ENCODE results near the gene TMEM14A.
A peak's percentile ranks its signal among the peaks of the same experiment; 100 is the strongest.
"Not testable (repeated sequence)": the region's sequence is repeated elsewhere in the genome, so short reads cannot be mapped to it uniquely, and the experiment has no call there.

The TMEM14A gene

DNA sequence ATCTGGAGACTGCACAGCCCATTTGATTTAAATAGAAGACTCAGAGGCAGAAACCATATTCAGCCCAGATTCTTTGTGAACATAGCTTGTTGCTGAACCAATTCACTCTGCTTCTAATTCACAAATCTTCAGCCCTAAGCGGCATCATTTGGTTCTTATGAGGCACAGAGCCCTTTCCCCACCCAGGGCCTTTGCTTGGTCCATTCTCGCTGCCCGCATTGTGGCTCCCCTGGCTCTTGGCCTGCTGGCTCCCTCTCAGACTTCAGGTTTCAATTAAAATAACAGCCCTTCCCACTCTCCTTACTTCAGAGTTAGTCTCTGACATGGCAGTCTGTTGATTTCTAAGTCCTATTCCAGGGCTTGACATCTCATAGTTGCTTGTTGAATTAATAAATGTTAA is 9.4 kb upstream of the TMEM14A start:
- DNase-seq, result no peak

DNA sequence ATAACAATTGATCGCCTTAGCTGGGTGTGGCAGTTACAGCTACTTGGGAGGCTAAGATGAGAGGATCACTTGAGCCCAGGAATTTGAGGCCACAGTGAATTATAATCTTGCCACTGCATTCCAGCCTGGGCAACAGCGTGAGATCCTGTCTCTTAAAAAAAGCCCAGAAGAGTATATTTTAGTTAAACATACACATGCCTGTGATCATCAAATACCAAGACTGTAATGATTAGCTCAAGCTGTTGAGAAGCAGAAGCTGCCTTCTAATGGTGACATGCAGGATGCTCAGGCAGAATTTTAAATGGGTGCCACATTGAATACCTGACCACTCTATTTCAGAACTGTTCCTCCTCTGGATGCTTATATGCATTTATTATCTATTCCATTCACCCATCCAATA is 8.9 kb upstream of the TMEM14A start:
- DNase-seq, result no peak

DNA sequence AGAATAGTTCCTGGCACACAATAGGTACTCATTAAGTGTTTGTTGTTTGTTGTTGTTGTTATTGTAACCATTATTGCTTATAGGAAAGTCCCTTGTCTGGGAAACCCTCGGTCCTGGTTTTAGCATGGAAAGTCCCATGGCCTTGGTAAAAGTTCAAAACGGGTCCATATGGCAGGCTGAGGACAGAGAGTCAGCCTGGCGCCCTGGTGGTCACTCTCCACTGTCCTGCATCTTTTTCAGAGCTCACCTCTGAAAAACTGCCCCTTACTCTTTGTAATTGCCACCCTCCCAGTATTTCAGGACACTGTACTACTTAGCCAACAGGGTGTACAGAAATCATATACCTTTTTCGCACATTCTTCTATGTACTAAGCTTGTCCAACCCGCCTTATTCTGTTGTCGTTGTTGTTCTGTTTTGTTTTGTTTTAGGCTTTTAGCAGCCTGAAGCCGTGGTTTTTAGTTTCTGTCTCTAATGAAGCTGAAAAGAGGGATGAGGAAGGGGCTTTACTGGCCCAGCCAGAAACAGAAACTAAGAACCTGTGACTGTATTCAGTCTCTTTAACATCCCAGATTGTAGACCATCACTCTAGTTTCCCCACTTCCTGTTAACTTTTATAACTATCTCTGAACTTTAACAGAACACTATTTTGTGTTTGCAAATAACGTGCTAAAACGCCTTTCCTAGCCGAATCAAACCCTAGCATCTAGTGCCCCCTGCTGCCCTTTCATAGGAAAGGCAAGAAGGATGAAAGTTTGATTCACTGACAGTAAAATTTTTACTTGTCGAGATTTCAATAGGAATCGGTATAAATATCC is 7.6 kb upstream of the TMEM14A start:
- DNase-seq, result peak in 6 of 14 donors; percentile 12 to 65 (median 24)

DNA sequence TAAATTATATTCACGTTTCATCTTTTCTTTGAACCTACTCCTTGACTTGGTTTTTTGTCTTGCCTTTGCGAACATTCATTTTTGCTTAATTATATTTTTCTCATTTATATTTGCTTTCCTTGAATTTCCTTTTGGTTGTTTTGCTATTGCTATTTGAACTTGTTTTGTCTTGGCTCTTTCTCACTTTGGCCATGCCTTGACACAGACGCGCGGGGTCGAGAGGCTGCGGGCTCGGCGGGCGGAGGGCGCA is 7.1 kb upstream of the TMEM14A start:
- DNase-seq, result no peak

DNA sequence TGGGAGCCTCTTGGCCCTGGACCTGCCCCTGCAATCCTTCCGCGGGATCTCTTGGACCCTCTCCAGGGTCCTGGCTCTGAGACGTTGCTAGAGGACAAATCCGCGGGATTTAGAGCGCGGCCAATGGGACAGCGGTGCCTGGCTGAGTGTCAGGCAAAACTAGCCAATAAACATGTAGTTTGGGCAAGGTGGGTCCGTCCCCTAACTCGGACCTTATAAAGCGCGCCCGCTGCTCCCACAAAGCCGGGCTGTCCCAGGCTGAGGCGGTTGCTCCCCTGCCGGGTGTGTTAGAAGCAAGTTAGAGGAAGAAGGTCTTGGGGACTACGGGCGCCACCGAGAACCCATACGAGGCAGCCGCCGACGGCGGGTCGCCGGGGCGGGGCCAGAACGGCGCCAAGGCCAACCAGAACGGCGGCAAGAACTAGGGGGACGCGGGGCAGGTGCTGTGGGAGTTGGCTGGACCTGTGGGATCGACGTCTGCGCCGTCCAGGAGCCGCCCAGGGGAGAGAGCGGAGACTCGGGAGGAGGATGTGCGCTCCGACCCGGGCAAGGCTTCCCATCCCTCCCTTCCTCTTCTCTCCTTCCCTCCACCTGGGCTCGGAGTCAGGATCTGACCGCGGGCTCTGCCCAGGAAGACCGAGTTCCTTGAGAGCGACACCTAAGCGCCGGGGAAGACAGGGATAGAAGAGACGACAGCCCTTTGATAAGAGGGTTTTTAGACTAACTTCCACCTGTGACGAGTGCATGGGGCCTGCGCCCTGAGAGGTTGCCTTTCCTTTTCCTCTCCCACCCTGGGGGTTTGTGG is 6.5 kb upstream of the TMEM14A start:
- peak; percentile 28 to 87 (median 76) for DNase-seq

DNA sequence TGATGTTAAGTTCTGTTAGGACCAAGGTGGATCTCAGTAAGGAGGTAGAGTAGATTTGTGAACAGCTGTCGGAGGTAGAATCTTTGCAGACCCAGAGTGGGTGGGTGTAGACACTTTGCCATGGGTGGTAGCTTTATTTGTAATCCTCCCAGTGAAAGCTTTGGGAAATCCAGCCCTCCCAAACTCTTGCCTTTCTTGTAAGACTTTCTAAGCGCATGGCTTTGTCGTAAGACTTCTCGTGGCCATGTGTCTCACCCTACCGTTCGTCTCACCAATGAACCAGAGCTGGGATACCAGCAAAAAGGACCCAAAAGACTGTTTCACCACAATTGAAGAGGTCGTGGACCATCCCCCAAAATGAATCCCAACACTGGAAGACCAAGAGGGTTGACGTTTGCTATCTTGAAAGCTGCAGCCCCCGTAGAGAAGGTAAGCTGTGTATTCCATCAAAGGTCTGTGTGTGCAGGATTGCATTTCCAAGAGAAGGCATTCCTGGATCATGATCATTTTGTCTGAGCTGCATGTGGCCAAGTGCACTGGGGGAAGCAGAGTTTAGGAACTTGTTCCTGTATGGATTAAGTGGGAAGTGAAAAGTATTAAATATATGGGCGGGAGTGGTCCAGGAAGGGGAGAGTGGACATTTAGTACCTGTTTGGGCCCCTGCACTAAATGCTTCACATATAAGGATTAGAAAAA is 5.8 kb upstream of the TMEM14A start:
- DNase-seq, result no peak

DNA sequence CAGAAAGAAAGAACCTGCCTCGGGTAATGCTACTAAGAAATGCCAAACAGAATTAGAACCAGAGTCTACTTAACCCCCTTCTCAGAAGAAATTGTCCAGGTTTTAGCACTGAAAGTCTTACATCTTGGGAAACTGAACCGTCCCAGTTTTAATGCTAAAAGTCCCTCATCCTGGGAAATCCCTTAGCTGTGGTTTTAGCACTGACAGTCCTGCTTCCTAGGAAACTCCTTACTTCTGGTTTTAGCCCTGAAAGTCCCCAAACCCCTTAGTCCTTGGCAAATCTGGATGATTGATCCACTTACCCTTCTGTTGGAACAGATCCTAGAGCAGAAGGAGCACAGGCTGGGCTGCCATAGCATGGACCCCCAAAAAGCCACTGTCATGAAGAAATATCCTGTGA is 4.8 kb upstream of the TMEM14A start:
- no peak for DNase-seq

DNA sequence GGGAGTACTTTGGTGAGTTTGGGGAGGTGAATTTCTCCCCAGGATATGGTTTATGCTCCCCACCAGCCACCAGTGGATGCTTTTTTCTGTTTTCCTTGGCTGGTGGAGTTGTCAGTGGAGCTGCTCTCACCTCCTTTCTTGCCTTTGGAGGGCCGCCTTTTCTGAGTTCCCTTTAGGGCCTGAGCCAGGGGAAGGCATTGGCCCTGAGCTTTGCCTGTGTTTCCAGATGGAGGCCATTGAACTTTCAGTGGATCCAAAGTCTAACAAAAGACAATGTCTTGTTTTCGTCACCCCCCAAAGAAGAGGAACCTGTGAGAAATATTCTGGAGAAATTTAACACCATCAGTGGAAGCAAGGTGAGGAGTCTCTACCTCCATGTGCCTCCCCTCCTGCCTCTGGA is 4.4 kb upstream of the TMEM14A start:
- no peak for DNase-seq

DNA sequence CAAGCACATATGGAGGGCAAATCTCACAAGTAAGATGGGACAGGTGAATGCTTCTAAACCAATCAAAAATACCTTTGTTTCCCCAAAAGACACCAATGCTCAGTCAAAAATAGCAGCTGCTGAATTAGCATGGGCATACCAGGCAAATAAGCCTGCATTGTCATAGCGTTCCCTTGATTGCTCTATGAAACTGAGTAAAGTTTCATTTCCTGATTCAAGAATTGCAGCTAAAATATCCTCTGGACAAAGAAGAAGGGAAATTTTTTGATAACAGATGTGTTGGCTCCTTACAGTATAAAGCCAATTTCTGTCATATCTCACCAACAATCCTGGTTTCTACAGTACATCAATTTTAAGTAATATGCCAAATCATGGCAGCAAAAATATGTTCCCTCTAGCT is 3.3 kb upstream of the TMEM14A start:
- DNase-seq, result no peak

DNA sequence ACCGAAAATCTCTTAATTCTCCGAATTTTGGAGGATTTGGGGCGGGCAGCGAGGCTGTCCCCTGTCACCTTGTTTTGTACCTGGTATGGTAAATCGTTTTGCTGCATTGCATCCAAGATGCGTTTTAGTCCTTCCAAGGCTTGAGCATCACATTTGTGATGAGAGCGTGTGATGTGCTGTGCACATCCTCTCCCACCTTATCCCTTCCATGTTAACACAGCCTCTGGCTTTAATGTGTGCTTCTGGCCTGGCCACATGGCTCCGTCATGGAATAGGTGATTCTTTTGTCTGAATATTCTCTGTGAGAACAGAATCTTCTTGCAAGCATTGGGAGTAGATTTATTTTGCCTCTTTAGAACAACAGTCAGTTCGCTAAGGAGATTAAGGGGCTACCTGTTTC is 763 bp downstream of the TMEM14A start:
- peak in 1 of 14 donors; percentile 55 for DNase-seq

DNA sequence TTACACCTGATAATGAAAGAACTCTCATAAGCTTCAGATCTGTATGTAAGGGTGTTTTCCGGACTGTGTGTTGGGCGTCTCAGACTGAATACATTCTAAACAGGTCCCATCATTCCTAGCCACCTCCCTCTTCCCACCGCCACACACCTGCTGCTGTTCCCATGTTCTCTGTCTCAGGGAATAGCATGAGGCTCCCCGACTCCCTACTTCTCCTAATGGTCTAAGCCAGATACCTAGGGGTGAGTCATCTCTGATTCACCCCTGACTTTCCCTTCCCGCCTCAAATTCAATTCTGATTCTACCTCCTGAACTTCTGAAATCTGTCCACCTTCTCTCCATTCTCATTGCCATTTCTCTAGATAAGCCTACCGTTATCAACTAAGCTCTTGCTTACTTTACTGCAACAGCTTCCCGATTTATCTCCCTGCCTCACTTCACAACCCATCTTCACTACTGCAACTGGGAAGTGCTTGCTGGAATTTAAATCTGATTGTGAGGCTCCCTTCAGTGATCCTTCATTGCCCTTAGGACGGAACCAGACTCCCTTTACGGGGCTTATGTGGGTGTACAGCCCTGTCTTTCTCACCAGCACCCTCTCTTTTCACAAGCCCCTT is 1.6 kb downstream of the TMEM14A start:
- DNase-seq, result peak in 1 of 14 donors; percentile 5

DNA sequence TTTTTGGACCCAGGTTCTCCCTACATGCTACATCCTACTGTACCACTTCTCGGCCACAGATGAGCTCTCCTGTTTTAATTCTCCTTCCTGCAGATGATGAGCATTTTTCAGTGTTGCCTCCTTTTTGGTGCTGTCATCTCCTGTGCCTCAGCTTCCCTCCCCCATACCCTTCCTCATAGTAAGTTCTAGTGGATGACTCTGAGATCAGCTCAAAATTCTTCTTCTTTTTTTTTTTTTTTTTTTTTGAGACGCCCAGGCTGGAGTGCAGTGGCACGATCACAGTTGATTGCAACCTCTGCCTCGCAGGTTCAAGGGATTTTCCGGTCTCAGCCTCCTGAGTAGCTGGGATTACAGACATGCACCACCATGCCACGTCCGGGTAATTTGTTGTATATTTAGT is 3.8 kb downstream of the TMEM14A start:
- DNase-seq, result no peak

DNA sequence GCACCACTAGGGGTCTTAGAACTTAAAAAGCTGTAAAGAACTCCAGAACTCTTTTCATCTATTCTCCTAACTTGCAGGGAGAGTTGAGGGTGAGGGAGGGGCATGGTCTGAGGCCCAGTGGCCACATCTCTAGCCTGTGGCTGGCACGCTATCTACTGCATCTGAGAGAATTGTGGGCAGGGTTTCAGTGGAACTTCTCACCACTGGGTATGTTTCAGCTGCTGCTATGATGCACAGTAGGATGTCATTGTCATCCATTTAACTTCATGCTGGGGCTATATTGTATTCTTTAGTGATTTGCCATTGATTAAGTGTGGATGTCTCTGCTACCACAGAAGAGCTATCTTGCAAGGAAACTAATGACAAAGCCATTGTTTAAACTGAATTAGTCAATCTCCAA is 4.5 kb downstream of the TMEM14A start:
- no peak for DNase-seq

DNA sequence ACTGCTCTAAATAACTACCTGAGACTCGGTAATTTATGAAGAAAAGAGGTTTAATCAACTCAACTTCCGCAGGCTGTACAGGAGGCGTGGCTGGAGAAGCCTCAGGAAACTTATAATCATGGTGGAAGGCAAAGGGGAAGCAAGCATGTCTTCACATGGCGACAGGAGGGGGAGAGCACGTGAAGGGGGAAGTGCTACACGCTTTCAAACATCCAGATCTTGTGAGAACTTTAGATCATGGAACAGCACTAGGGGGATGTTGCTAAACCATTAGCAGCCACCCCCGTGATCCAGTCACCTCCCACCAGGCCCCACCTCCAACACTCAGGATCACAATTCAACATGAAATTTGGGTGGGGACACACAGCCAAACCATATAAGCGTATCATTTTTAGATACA is 5.7 kb downstream of the TMEM14A start:
- not testable (repeated sequence) for DNase-seq

DNA sequence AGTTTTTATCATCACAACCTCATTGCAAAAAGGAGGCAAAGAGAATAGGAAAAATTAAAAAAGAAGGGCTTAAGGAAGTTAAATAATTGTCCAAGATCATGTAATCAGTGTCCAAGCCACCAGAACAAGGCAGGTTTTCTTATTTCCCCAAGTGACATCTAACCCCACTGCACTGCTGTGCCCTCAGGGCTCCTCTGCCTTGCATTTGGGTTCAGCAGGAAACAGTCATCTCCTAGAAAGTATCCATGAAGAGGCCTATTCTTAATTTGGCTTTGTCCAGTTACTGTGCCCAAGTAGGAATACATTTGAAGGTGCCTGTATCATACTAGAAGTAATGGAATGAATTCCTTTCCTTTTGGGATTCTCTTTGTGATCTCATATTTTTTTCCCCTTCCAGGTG is 10.5 kb downstream of the TMEM14A start:
- DNase-seq, result no peak

DNA sequence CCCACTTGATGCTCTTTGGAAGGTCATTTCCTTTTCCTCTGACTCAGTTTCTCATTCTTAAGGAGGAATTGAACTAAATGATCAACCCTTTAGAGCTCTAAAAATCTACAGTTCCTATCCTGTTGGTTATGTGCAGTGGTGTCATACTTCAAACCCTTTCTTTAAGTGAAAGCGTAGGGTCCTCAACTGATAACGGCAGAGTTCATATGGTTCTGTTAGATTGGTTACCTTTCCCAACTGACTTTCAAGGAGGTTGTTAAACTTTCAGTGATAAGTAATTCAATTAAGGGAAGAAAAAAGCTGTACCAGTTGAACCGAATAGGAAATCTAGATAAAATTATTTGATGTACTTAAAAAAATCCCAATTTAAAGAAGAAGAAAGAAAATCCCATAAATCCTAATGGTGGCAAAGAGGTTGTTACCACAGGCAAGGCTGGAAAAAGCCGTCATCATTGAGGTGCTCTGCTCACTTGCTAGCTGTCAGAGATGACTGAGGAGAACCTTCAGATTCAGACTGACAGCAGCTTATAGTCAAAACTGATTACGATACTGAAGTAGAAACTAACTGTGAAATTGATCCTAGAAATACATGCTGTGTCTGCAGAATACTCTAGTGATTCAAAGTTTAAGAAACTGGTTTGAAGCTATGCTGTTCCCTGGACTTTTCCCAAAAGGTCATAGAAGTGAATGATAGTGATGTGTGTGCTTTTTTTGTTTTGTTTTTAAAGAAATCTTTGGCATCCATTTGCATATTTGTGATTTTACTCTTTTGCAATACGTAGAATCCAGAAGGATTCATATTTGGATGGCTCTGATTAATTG is 16.2 kb downstream of the TMEM14A start:
- DNase-seq, result no peak

DNA sequence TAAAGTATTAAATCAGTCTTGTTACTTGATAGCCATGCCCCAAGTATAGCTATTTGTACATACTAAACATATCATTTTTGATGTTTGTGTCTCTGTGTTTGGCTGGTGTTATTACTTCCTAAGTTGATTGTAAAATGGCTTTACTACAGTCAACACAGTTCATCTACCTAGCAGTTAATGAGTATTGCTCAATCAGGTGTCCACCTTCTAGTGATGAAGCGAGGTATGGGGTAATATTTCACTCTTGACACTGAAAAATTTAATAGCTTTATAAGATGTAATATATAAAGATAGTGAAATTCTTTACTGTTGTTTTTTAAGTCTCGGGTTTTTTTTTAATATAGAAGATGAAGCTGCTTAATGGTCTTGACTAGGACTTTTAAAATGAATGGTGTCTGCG is 18.9 kb downstream of the TMEM14A start:
- no peak for DNase-seq

DNA sequence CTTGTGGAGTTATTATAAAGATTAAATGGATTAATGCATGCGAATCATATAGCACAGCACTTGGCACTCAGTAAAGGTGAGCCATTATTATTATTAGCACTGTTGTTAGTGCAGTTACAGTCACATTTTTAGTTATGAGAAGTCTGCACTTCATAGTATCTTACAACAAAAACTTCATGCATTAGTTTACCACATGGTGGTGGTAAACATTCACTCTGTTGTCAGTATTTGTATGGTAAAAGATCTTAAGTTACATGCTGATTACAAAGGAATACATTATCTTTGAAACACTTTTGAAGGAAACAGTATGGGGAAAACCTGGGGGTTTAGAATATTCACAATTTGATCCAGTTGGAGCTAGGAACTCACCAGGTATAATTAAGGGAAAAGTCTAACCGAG is 20.8 kb downstream of the TMEM14A start:
- no peak for DNase-seq

DNA sequence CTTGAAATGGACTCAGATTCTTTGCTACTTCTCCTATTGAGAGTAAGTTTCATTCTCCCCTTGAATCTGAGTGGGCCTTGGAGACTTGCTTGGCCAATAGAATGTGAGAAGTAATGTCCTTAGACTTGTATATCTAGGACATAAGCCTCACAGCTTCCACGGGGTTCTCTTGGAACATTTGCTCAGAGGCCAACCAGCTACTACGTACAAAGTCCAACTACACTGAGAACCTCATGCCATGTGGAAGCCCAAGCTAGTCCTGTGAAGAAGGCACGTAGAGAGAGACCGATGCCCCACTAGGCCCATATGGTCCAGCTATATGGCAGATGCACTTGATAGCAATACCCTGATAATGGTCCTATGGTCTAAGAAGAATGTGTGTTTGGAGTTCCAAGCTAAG is 22.9 kb downstream of the TMEM14A start:
- DNase-seq, result no peak

DNA sequence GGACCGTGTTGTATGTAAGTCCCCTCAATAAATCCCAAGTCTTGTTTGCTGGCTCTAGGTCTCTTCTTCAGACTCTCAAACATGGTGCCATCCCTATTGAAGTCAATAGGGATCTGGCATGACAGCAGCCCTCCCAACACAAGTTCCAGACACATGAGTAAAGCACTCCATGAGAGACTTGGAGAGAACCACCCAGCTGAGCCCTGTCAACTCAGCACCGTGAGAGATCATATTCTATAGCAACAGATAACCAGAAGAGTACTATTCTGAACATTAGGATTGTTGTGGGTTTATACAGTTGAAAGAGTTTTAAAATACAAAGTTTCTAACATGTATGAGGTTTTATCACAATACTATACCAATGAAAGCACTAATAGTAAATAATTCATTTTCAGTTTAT is 23.5 kb downstream of the TMEM14A start:
- no peak for DNase-seq

DNA sequence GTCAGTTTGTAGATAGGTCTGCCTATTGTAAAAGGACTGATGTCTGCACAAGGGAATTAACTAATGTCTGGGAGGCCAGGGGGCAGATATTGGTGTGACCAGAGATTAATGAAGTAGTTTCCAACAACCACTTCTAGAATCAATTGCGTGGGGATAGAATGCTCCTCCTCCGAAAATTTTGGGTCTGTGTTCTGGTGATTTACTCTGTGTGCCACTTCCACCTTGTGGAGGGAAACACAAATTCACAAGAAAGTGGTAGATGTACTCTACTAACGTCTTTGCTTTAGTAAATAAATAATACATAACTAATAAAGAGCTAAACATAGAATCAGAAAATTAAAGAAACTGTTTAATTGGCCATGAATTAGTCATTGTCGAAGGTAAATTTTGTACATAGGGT is 25.5 kb downstream of the TMEM14A start:
- DNase-seq, result no peak

DNA sequence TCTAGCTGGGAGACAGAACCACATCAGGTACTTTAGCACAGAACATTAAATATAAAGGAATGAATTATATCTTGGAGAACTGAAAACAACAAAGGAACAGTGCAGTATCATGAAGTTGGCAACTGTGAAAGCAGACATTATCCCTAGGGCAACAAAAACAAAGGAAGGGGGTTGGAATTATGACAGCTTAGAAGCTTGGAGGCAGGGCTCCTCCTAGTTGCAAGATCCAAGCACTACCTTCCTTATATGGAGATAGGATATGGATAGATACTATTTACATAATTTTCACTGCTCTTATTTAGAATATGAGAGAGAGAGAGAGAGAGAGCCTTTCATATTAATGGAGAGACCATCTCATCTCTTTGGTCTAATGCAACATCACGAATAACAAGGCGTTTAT is 27.0 kb downstream of the TMEM14A start:
- DNase-seq, result no peak
